GM12892 (cell line): ENCODE data around the gene BDKRB1.

Experiments used
- POLR2A ChIP-seq: IDR thresholded peaks from 2 replicates; pipeline ENCODE4 v1.6.1; 2011; ENCODE audit warnings: low read depth, low read length, control low read depth
- POLR2AphosphoS5 ChIP-seq: IDR thresholded peaks from 2 replicates; pipeline ENCODE4 v1.6.1; 2011; ENCODE audit warnings: low read depth, low read length, control low read depth

DNA sequence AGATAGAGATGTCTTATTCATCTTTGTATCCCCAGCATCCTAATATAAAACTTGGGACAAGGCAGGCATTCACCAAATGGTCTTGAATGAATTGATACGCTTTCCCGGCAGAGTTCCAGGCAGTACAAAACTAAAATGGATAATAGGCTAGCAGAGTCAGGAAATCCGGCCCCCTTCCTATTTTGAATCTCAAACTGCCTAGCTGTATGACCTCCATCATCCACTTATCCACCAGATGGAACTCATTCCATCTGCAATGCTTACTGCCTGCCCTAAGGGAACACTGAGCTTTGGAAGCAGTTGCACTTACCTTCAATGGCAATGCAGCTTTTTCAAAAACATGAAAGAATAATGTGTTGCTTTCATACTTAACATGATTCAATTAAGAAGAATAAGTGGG lies 43.4 kb downstream of the BDKRB1 start:
- TF ChIP-seq POLR2AphosphoS5 = no peak
- TF ChIP-seq POLR2A = no peak
